Immature natural killer cell (primary cell): ENCODE measurements around the gene KRT80. TPM values are rescaled to one million over a fixed set of nuclear protein-coding genes. Genes with fewer than 3 reads are reported as not detected.

Source experiments
- DNase-seq, 3 donors: peaks; one replicate each; pipeline ENCODE4 v3.0.0; 2022; ENCODE audit warnings: mixed read lengths in 1 of 3
- H3K27ac Mint-ChIP-seq, 6 donors: one replicate each; pipeline ENCODE4 v1.8.0; 2020; ENCODE audit warnings: mixed read lengths in 6 of 6, mild to moderate bottlenecking in 5 of 6, inconsistent platforms in 4 of 6, moderate library complexity in 3 of 6
- H3K27me3 Mint-ChIP-seq, 3 donors: one replicate each; pipeline ENCODE4 v1.8.0; 2020 to 2021; ENCODE audit warnings: low read depth in 3 of 3, mild to moderate bottlenecking in 3 of 3, mixed read lengths in 3 of 3, moderate library complexity in 3 of 3, inconsistent platforms in 1 of 3
- H3K36me3 Mint-ChIP-seq, 3 donors: one replicate each; pipeline ENCODE4 v1.8.0; 2020; ENCODE audit warnings: mixed read lengths in 3 of 3, inconsistent platforms in 2 of 3, mild to moderate bottlenecking in 2 of 3
- H3K4me1 Mint-ChIP-seq, 2 donors: one replicate each; pipeline ENCODE4 v1.8.0; 2020; ENCODE audit warnings: inconsistent platforms in 2 of 2, mild to moderate bottlenecking in 2 of 2, mixed read lengths in 2 of 2, moderate library complexity in 1 of 2
- H3K4me3 Mint-ChIP-seq, 5 donors: one replicate each; pipeline ENCODE4 v1.8.0; 2020; ENCODE audit warnings: mild to moderate bottlenecking in 5 of 5, mixed read lengths in 5 of 5, inconsistent platforms in 3 of 5, moderate library complexity in 3 of 5
- H3K9me3 Mint-ChIP-seq, 6 donors: one replicate each; pipeline ENCODE4 v1.8.0; 2020; ENCODE audit warnings: mild to moderate bottlenecking in 6 of 6, mixed read lengths in 6 of 6, inconsistent platforms in 4 of 6, moderate library complexity in 3 of 6
- polyA plus RNA-seq, 3 donors: library from polyadenylated mRNA; unstranded; fragments of 300-500 nt; fragmentation: Illumina TruSeq; gene quantifications; one replicate each; pipeline ENCODE4 v1.2.3, GENCODE V29; 2021

Gene KRT80
- polyA plus RNA-seq, 3 donors from 2014 or later: not detected

GRCh38 chr12:52210925-52211650, 19.3 kb upstream of the KRT80 start:
- H3K4me3 Mint-ChIP-seq: no peak overlapping the region
- DNase-seq: no peak
- no peak overlapping the region for H3K27ac Mint-ChIP-seq
- H3K9me3 Mint-ChIP-seq: no peaks in the 10 kb centered on the region
- peaks cover 3 to 15% (median 5%) of the 10 kb centered on the region in 3 donors for H3K27me3 Mint-ChIP-seq
- no peaks in the 10 kb centered on the region for H3K4me1 Mint-ChIP-seq
- no peaks in the 10 kb centered on the region for H3K36me3 Mint-ChIP-seq

DNA sequence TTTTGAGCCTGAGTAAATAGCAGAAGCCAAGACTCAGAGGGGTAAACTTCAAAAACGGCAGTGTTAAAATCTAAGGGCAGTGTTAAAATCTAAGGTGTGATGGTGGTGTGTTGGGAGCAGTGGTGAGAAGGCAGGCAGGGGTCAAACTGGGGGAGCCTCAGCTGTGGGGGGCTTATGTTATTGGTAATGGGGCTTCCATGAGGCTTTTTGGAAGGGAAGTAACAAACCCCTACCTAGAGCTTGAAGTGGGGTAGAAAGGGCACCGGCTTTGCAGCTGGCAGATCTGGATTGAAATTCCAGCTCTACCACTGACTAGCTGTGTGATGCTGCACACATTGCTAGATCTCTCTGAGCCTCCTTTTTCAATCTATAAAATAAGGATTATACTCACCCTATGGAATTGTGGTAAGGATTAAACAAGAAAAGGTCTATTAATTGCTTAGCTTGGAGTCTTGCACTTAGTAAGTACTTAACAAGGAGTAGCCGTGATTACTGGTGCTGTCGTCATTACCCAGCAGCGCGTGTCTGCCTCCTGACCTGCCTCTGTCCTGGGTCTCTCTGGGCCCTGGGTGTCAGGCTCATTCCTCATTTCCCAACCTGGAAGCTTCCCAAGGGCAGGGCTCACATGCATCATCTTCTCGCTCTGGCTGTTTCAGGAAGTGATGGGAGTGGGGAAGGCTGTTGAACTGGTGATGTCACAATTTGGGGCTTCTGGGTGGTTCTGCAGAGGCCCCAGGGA, 18.5 kb upstream of the KRT80 start:
- no peak for DNase-seq
- H3K27ac Mint-ChIP-seq: no peak overlapping the region
- no peak overlapping the region for H3K4me3 Mint-ChIP-seq
- H3K36me3 Mint-ChIP-seq: no peaks in the 10 kb centered on the region
- H3K4me1 Mint-ChIP-seq: no peaks in the 10 kb centered on the region
- peaks cover 3 to 17% (median 5%) of the 10 kb centered on the region in 3 donors for H3K27me3 Mint-ChIP-seq
- peaks cover 0 to 1% (median 0%) of the 10 kb centered on the region in 6 donors for H3K9me3 Mint-ChIP-seq

- Mint-ChIP-seq H3K27ac (no peak overlapping the region), H3K27me3 (peaks cover 3 to 17% (median 5%) of the 10 kb centered on the region in 3 donors), H3K36me3 (no peaks in the 10 kb centered on the region), H3K9me3 (peaks cover 0 to 1% (median 0%) of the 10 kb centered on the region in 6 donors), H3K4me3 (no peak overlapping the region), H3K4me1 (no peaks in the 10 kb centered on the region)
- no peak for DNase-seq
Observed at GRCh38 chr12:52209321-52209720, 17.5 kb upstream of the KRT80 start.

DNA sequence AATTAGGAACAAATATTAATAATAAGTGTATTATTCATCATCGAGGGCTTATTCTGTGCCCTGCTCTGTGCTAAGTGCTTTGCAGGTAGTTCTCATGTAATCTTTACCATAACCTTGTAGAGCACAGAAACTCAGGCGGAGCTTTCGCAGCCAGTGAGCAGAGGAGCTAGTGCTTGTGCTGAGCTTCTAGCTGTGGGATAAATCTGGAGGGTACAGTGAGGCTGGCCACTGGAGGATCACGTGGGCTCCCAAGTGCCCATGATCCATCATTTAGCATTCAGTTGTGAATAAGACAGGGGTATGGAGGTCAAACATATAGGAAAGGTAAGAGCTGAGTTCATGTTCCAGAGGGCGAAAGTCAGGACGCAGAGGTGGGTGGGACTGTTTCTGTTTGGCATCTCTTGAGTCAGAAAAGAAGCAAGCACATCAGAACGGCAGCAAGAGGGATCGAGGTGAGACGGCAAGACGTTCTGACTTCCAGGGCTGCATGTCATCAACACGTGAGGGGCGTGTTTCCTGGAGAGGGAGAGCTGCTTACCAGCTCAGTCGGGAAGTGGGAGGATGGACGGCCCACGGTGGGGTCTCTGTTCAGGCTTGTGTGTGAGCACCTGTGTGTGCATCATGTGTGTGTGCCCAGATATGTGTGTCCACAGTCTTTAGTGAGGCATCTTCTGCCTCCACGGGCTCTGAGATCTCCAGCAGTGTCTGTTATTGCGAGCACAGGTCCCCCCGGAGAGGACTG, 16.8 kb upstream of the KRT80 start:
- DNase-seq: no peak
- H3K27me3 Mint-ChIP-seq: peaks cover 3 to 14% (median 5%) of the 10 kb centered on the region in 3 donors
- no peaks in the 10 kb centered on the region for H3K4me1 Mint-ChIP-seq
- H3K27ac Mint-ChIP-seq: no peak overlapping the region
- peaks cover 0 to 1% (median 0%) of the 10 kb centered on the region in 6 donors for H3K9me3 Mint-ChIP-seq
- no peaks in the 10 kb centered on the region for H3K36me3 Mint-ChIP-seq
- no peak overlapping the region for H3K4me3 Mint-ChIP-seq

DNA sequence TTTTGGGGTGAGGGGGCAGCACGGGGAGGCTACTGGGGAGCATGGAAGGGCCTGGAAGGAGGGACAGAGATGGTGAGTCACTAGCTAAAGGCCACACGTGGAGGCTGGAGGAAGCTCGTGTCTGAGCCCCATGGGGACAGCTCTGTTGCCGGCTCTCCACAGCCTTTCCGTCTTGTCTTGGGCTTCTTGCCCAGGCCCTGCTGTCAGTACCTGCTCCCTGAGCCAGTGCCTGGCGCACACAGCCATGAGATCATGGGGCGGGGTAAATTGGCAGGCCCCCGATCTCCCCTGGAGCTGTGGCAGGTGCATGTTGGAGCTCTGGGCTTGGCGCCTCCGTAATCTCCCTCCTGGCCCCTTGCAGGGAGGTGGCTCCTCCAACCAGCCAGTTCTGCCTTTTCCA, 16.1 kb upstream of the KRT80 start:
- H3K27ac Mint-ChIP-seq: no peak overlapping the region
- H3K27me3 Mint-ChIP-seq: peaks cover 3 to 18% (median 5%) of the 10 kb centered on the region in 3 donors
- no peaks in the 10 kb centered on the region for H3K36me3 Mint-ChIP-seq
- no peak overlapping the region for H3K4me3 Mint-ChIP-seq
- peaks cover 0 to 1% (median 0%) of the 10 kb centered on the region in 6 donors for H3K9me3 Mint-ChIP-seq
- no peak for DNase-seq
- no peaks in the 10 kb centered on the region for H3K4me1 Mint-ChIP-seq

DNA sequence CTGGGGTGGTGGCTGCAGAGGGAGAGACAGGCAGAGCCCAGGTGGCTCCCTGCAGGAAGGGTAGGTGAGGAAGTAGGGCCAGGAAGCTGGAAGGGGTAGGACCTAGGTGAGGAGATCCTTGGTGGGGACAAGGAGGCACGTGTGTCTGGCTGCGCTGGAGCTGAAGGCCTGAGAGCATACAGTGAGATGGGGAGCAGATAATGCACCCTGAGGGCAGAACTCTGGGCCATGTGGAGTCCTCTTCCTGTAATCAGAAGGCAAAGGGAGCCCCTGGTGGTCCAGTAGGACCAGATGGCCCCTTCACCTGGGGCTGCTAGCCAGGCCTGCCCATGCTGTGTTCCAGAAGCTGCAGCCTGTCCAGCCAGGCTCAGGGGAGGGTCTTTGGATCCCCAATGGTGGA, 15.3 kb upstream of the KRT80 start:
- Mint-ChIP-seq H3K9me3 (peaks cover 0 to 1% (median 0%) of the 10 kb centered on the region in 6 donors), H3K4me1 (no peaks in the 10 kb centered on the region), H3K36me3 (no peaks in the 10 kb centered on the region), H3K4me3 (no peak overlapping the region), H3K27me3 (peaks cover 3 to 19% (median 5%) of the 10 kb centered on the region in 3 donors), H3K27ac (no peak overlapping the region)
- no peak for DNase-seq

GRCh38 chr12:52206304-52207040, 14.7 kb upstream of the KRT80 start:
- Mint-ChIP-seq H3K27me3 (peaks cover 3 to 22% (median 5%) of the 10 kb centered on the region in 3 donors), H3K27ac (no peak overlapping the region), H3K4me3 (no peak overlapping the region), H3K9me3 (peaks cover 0 to 1% (median 0%) of the 10 kb centered on the region in 6 donors), H3K4me1 (no peaks in the 10 kb centered on the region), H3K36me3 (no peaks in the 10 kb centered on the region)
- no peak for DNase-seq

DNA sequence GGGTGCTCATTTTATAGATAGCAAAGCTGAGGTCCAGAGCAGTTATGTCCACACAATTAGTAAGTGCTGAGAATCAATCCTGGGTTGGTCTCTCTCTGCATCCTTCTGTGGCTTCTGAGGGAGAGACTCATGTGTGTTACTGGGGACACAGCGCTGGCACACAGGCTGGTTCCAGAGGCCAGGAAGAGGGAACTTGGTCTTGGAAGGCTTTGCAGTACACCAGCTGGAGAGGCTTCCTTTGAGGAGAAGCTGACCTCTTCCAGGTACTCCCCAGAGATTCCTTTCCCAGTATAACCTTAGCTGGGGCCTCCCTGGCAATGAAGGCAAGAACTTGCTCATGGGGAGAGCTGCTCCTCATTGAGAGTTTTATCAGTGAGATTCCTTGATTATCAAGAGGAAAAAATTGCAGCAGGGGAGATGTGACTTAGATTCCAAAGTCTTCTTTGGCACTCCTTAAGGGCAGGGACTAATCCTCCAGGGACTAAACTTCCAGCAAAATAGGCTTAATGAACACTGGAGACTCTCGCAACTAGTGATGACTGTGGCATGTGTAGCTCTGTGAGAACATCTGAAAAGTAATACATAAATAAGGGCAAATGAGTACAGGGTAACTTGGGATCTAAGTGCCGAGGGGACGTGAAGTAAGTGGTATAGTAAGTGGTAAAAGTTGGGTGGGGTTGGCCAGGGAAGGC, 13.9 kb upstream of the KRT80 start:
- Mint-ChIP-seq H3K27ac (no peak overlapping the region), H3K4me3 (no peak overlapping the region), H3K9me3 (peaks cover 0 to 1% (median 0%) of the 10 kb centered on the region in 6 donors), H3K36me3 (no peaks in the 10 kb centered on the region), H3K27me3 (peaks cover 3 to 19% (median 5%) of the 10 kb centered on the region in 3 donors), H3K4me1 (no peaks in the 10 kb centered on the region)
- DNase-seq: no peak

DNA sequence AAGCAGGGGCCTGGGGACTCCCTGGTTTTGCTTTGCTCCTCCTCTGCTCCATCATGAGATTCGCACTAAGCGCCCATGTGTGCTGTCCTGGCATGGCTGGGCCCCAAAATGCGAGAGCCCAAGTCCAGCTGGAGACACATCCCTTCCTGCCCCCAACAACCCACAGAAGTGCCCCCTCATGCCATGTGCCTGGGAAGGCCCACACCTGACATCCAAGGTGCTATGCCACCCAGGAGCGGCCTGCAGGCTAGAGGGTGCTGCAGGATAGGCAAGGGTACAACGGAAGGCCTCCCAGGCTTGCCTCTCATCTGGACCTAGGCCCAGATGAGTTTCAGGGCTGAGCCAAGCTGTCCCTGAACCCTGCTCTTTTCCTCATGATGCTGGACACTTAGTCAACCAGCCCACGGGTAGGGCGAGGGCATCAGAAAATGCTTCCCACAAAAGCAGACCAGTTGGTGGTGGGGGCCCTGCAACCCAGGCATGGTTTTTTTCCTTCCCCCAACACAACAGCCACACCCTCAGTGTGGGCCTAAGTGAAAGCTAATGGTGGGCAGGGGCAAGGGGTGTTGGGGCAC, 13.2 kb upstream of the KRT80 start:
- H3K9me3 Mint-ChIP-seq: peaks cover 0 to 1% (median 0%) of the 10 kb centered on the region in 6 donors
- H3K4me3 Mint-ChIP-seq: no peak overlapping the region
- no peak for DNase-seq
- no peak overlapping the region for H3K27ac Mint-ChIP-seq
- H3K4me1 Mint-ChIP-seq: no peaks in the 10 kb centered on the region
- peaks cover 3 to 19% (median 5%) of the 10 kb centered on the region in 3 donors for H3K27me3 Mint-ChIP-seq
- no peaks in the 10 kb centered on the region for H3K36me3 Mint-ChIP-seq

DNA sequence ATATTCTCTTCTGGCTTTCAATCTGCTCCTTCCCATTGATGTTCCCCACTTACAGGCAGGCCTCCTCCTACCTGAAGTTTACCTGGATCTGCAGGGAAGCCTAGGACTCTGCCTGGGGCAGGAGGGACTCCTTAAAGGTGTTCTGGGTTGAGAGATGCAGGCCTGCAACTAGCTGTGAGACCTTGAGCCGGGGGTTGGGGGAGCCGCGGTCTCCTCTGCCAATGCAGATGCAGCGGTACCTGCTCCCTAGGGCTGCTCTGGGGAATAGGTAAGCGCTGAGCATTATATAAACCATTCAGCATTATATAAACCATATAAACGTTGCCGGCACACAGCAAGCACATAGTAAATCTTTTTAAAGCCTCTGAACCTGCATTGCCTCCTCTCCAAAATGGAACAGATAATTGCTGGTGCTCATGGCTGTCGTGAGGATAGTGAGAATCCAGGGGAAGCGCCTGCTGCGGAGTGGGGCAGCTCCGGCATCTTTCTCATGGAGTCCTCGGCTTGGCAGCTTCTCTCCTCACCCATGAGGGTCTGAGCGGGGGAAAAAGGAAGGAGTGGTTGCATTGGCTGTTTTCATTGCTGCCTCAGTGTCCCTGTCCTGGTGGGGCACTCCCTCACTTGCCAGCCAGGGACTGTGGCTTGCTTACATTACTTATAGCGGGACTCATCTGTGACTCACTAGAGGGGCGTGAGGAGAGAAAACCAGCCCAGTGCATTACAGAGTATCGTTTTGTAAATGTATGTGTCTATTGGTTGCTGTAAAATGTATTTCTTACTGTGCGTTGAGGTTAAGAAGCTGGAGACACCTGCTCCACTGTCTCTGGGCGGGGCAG, 12.5 kb upstream of the KRT80 start:
- no peak for DNase-seq

GRCh38 chr12:52203079-52203921, 11.5 kb upstream of the KRT80 start:
- Mint-ChIP-seq H3K27me3 (peaks cover 3 to 15% (median 3%) of the 10 kb centered on the region in 3 donors), H3K4me3 (no peak overlapping the region), H3K4me1 (no peaks in the 10 kb centered on the region), H3K27ac (peak overlapping the region in 1 of 6 donors; percentile 45), H3K9me3 (peaks cover 0 to 1% (median 0%) of the 10 kb centered on the region in 6 donors), H3K36me3 (no peaks in the 10 kb centered on the region)
- no peak for DNase-seq

More for the DNA sequence above, 12.5 kb upstream of the KRT80 start:
- H3K36me3 Mint-ChIP-seq: no peaks in the 10 kb centered on the region
- H3K27me3 Mint-ChIP-seq: peaks cover 3 to 19% (median 5%) of the 10 kb centered on the region in 3 donors
- H3K9me3 Mint-ChIP-seq: peaks cover 0 to 1% (median 0%) of the 10 kb centered on the region in 6 donors
- no peak overlapping the region for H3K27ac Mint-ChIP-seq
- H3K4me1 Mint-ChIP-seq: no peaks in the 10 kb centered on the region
- no peak overlapping the region for H3K4me3 Mint-ChIP-seq
